HepG2 (cell line): Measurements from ENCODE around the gene COL18A1.

Source experiments
- E2F2 ChIP-seq: sonication (generic); formaldehyde crosslinking; IDR thresholded peaks from 2 replicates; pipeline ENCODE4 v1.4.0; 2020; ENCODE audit warnings: missing genetic modification reagents, borderline replicate concordance
- KDM4B ChIP-seq: sonication (generic); formaldehyde crosslinking; IDR thresholded peaks from 2 replicates; pipeline ENCODE4 v1.4.0; 2020; ENCODE audit warnings: missing genetic modification reagents
- RFX5 ChIP-seq: IDR thresholded peaks from 2 replicates; pipeline ENCODE4 v1.6.1; 2011; ENCODE audit warnings: low read depth, low read length, improper control_type of control experiment
- TBL1XR1 ChIP-seq: fragments of 150-350 bp; IDR thresholded peaks from 2 replicates; pipeline ENCODE4 v1.6.1; 2014; ENCODE audit warnings: borderline replicate concordance, low read length; ENCODE audit not compliant: partially characterized antibody
- ZBTB10 ChIP-seq: sonication (generic); formaldehyde crosslinking; IDR thresholded peaks from 2 replicates; pipeline ENCODE4 v1.4.0; 2020; ENCODE audit warnings: missing genetic modification reagents, borderline replicate concordance
- ZNF333 ChIP-seq: sonication (generic); formaldehyde crosslinking; IDR thresholded peaks from 2 replicates; pipeline ENCODE4 v1.4.0; 2020; ENCODE audit warnings: mild to moderate bottlenecking, missing genetic modification reagents, borderline replicate concordance

DNA sequence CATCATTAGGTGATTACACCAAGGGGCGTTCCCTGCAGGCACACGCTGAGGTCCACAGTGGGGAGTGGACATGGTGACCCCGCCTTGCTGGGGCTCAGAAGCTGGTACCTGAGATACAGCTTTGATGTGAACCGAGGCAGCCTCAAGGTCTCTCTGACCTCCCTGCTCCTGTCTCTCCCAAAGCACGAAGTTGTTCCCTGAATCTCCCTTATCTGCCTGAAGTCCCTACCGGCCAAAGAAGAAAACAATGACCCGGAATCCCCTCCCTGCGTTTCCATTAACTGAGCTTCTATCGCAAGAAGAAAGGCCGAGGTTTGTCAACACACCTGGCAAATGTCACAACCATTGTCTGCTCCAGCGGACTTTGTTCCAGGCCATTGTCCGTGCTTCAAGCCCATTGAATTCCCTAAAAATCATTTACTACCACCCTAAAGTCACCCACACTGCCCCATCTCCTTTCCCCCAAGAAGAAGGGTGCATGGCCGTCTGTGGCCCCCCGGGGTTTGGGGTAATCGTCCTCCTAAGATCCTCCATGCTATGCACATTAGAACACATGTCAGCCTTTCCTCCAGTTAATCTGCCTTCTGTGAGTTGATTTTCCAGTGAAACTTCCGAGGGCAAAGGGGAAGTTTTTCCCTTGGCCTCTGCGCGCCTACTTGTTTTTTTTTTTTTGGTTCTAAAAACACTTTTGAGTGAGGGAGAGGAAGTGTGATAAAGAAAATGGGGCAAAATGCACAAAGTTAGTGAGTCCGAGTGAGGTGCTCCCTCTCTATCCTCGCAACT is 48.1 kb upstream of the COL18A1 start:
- no peak for TF ChIP-seq RFX5
- TF ChIP-seq ZNF333 (CRISPR knock-in tag), result no peak
- no peak for TF ChIP-seq ZBTB10 (CRISPR knock-in tag)
- no peak for TF ChIP-seq TBL1XR1
- TF ChIP-seq KDM4B (CRISPR knock-in tag), result no peak
- TF ChIP-seq E2F2 (CRISPR knock-in tag), result no peak
